Loucy (cell line): ENCODE results near the gene PRICKLE2.

Experiments
- EZH2phosphoT487 ChIP-seq: fragments of 200-600 bp; IDR thresholded peaks from 2 replicates; pipeline ENCODE4 v1.6.1; 2018; ENCODE audit warnings: antibody characterized with exemption, mild to moderate bottlenecking, moderate library complexity, borderline replicate concordance
- TF ChIP-seq, protein P1 (sequence below): fragments of 200-600 bp; sonication (generic); conservative IDR thresholded peaks from 2 replicates; pipeline ENCODE4 v1.5.1; 2014; ENCODE audit warnings: mild to moderate bottlenecking, antibody characterized with exemption, low read length

DNA sequence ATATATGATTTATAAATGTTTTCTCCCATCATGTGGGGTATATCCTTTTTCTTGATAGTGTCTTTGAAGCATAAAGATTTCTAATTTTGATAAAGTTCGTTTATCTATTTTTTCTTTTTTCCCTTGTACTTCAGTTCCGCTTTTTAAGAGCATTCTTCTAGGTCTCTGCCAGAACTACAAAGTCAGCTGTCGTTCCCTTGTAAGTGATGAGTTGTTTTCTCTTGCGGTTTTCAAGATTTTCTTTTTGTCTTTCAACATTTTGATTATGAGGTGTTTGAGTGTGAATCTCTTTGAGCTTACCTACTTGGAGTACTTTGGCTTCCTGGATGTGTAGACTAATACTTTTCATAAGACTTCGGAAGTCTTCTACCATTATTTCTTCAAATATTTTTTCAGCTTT is 9.3 kb upstream of the PRICKLE2 start:
- TF ChIP-seq, protein P1, sequence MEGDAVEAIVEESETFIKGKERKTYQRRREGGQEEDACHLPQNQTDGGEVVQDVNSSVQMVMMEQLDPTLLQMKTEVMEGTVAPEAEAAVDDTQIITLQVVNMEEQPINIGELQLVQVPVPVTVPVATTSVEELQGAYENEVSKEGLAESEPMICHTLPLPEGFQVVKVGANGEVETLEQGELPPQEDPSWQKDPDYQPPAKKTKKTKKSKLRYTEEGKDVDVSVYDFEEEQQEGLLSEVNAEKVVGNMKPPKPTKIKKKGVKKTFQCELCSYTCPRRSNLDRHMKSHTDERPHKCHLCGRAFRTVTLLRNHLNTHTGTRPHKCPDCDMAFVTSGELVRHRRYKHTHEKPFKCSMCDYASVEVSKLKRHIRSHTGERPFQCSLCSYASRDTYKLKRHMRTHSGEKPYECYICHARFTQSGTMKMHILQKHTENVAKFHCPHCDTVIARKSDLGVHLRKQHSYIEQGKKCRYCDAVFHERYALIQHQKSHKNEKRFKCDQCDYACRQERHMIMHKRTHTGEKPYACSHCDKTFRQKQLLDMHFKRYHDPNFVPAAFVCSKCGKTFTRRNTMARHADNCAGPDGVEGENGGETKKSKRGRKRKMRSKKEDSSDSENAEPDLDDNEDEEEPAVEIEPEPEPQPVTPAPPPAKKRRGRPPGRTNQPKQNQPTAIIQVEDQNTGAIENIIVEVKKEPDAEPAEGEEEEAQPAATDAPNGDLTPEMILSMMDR: no peak
- TF ChIP-seq EZH2phosphoT487: no peak
